Neutrophil (primary cell): ENCODE data around the gene LTBP2.
"Not testable (repeated sequence)": the region's sequence is repeated elsewhere in the genome, so short reads cannot be mapped to it uniquely, and the experiment has no call there.

Experiments used
- H3K27ac ChIP-seq: fragments of 200-600 bp; sonication (generic); 2 replicates; pipeline ENCODE4 v1.5.1; 2016; ENCODE audit warnings: mild to moderate bottlenecking, moderate library complexity
- H3K27me3 ChIP-seq: fragments of 200-600 bp; sonication (generic); 2 replicates; pipeline ENCODE4 v1.6.0; 2016; ENCODE audit warnings: mild to moderate bottlenecking
- H3K36me3 ChIP-seq: fragments of 200-600 bp; sonication (generic); 2 replicates; pipeline ENCODE4 v1.5.1; 2017
- H3K4me1 ChIP-seq, 2 experiments: fragments of 200-600 bp in 1 of 2; sonication (generic) in 1 of 2; 1 replicate in 1 of 2; 2 replicates in 1 of 2; pipeline versions ENCODE4 v1.5.1 to v1.6.1; 2013 to 2016; ENCODE audit warnings: low read depth in 1 of 2, low read length in 1 of 2, mild to moderate bottlenecking in 1 of 2, moderate library complexity in 1 of 2; ENCODE audit not compliant: control insufficient read depth in 1 of 2, insufficient read depth in 1 of 2
- H3K4me3 ChIP-seq, 2 experiments: fragments of 200-600 bp in 1 of 2; sonication (generic) in 1 of 2; 1 replicate in 1 of 2; 2 replicates in 1 of 2; pipeline ENCODE4 v1.5.1; 2013 to 2016; ENCODE audit warnings: low read depth in 1 of 2, low read length in 1 of 2, mild to moderate bottlenecking in 1 of 2, moderate library complexity in 1 of 2
- H3K9me3 ChIP-seq: fragments of 200-600 bp; sonication (generic); 2 replicates; pipeline ENCODE4 v1.5.1; 2016
- CTCF ChIP-seq: fragments of 200-600 bp; sonication (generic); IDR thresholded peaks from 2 replicates; pipeline ENCODE4 v1.5.1; 2016; ENCODE audit warnings: antibody characterized with exemption

Gene LTBP2

DNA sequence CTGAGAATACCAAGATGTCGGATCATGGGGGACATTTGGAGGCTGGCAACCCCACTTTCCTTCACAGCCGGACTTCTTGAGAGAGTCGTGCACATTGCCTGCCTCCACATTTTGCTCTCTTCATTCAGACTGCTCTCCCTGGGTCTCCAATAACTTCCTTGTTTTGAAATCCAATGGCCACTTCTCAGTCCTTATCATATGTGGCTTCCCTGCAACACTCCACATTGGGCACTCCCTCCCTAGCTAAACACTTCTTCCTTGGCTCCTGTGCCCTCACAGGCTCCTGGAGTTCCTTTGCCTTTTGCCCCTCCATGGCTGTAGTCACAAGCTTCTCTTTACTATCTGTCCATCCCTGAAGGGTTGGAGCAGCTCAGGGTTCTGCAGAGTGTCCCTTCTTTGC is 149.0 kb downstream of the LTBP2 start:
- Histone ChIP-seq H3K9me3 (no peaks in the 10 kb centered on the region), H3K27ac (no peak overlapping the region), H3K4me3 (no peak overlapping the region), H3K36me3 (no peaks in the 10 kb centered on the region), H3K4me1 (no peaks in the 10 kb centered on the region), H3K27me3 (peaks cover 10% of the 10 kb centered on the region)
- no peak for TF ChIP-seq CTCF

DNA sequence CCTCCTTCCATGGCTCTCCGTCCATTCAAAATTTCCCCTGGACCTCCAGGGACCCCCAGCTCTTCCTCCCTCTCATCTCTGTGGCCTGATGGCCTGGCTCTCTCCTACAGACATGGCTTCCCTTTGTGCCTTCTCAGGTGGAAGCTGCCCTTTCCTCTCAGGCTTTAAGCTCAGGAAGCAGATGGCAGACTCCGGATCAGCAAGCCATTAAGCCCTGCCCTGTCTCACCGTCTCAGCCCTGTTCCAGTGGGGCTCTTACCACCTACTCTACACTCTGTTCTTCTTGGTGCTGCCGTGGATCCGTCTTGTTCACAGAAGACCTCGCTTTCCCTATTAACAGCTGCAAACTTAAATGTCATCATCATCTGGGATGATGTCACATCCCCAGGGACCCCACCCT is 152.1 kb downstream of the LTBP2 start:
- no peak overlapping the region for H3K4me3 ChIP-seq
- TF ChIP-seq CTCF, result no peak
- no peaks in the 10 kb centered on the region for H3K4me1 ChIP-seq
- no peak overlapping the region for H3K27ac ChIP-seq
- H3K9me3 ChIP-seq, result no peaks in the 10 kb centered on the region
- no peaks in the 10 kb centered on the region for H3K36me3 ChIP-seq
- H3K27me3 ChIP-seq, result peaks cover 10% of the 10 kb centered on the region

DNA sequence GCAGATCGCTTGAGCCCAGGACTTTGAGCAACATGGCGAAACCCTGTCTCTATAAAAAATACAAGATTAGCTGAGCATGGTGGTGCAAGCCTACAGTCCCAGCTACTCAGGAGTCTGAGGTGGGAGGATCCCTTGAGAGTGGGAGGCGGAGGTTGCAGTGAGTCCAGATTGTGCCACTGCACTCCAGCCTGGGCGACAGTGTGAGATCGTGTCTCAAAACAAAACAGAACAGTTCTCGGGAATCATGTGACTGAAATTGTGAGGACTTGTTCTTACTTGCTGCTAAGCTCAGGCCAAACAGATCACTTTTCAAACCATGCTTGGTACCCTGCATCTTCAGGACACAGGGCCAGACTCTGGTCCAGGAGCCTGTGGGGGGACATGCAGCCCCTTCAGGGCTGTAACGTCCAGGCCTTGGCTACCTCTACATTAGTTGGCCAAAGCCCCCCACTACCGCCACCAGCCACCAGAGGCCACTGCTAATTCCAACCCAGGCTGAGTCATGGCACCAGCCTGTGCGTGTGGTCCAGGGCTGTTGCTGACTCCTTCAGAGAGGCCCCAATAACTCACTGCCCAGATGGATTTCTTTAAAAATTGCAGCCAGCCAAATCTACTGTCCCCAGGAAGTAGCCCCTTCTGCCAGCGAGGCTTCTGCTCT is 152.6 kb downstream of the LTBP2 start:
- Histone ChIP-seq H3K4me1 (no peaks in the 10 kb centered on the region), H3K9me3 (no peaks in the 10 kb centered on the region), H3K27me3 (peaks cover 10% of the 10 kb centered on the region), H3K27ac (no peak overlapping the region), H3K4me3 (no peak overlapping the region), H3K36me3 (no peaks in the 10 kb centered on the region)
- TF ChIP-seq CTCF, result no peak

- no peak overlapping the region for H3K27ac ChIP-seq
- no peaks in the 10 kb centered on the region for H3K4me1 ChIP-seq
- no peaks in the 10 kb centered on the region for H3K36me3 ChIP-seq
- peaks cover 12% of the 10 kb centered on the region for H3K27me3 ChIP-seq
- H3K9me3 ChIP-seq, result no peaks in the 10 kb centered on the region
- no peak for TF ChIP-seq CTCF
- no peak overlapping the region for H3K4me3 ChIP-seq
Measured at GRCh38 chr14:74457565-74457895, 154.5 kb downstream of the LTBP2 start.

DNA sequence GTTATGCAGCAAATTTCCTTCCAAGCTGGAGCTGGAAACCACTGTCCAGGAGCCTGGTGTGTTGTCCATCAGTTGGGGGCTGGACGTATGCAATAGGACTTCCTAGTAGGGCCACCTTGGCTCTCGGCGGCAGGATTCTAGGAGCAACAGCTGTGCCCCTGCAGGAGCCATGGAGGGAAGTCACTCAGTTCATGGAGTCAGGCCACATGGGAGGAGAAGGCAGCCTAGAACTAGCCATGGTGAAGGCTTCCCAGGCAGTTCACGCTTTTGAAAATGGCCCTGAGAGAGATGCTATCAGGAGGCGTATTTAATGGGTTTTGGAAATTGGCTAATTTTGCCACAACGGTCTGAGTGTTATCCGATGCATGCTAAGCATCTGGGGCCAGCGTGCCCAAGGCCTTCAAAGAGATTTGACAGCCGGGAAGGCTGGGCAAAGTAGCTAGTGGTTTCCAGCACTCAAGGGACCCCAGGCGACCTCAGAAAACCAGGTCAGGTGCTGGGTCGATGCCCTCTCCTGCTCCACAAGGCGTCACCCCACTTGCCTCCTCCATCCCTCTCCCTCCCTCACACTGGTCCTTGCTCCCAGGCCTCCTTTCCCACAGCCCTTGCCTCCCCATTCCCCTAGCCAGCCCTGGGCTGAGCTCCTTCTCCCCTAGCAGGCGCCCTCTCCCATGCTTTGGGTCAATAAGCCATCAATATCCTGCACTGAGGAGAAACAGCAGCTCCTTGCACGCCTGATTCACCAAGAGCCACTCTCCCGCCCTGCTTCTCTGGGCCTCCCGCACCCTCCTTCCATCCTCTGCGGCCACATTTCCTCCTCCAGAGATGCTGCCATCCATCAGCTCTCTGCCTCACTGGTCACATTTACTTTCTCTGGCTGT is 155.1 kb downstream of the LTBP2 start:
- H3K27ac ChIP-seq, result no peak overlapping the region
- no peaks in the 10 kb centered on the region for H3K9me3 ChIP-seq
- no peak overlapping the region for H3K4me3 ChIP-seq
- TF ChIP-seq CTCF, result no peak
- no peaks in the 10 kb centered on the region for H3K36me3 ChIP-seq
- no peaks in the 10 kb centered on the region for H3K4me1 ChIP-seq
- peaks cover 15% of the 10 kb centered on the region for H3K27me3 ChIP-seq

DNA sequence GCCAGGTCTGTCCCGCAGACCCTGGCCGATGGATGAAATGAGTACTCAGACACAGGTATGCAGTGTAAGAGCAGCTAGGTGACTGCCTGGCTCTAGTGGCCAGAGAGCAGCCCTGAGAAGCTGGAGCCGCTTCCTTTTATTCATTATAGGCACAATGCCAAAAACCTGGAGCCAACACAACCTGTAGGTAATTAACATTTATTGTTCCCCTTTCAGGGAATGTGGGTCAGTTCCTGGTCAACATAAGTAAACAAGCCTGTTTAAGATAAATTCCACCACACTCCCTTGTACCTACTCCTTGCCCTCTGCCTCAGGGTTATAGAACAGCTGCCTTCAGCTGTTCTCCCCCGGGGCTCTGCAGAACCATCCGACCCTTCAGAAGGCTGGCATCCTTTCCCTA is 157.6 kb downstream of the LTBP2 start:
- not testable (repeated sequence) for H3K4me3 ChIP-seq, H3K36me3 ChIP-seq, H3K9me3 ChIP-seq, H3K4me1 ChIP-seq, H3K27ac ChIP-seq
- peaks cover 18% of the 10 kb centered on the region for H3K27me3 ChIP-seq
